IMR-90 (cell line): ENCODE results near the gene PRELID1. TPM values are rescaled to one million over a fixed set of nuclear protein-coding genes. Genes with fewer than 3 reads are reported as not detected.

Experiments used
- ATAC-seq: fragments of 200-7000 bp; cut with Tn5 transposase; 2 replicates; pipeline ENCODE4 v1.9.1; 2020; ENCODE audit warnings: low read depth, mild to moderate bottlenecking, moderate library complexity
- BruUV-seq: library from RNA; stranded (reverse); fragments of 400-500 nt; replicated peaks from 2 replicates; lab custom pipeline; 2021; lab: Mats Ljungman, UMichigan
- CTCF ChIA-PET: fragments of 300-600 bp; formaldehyde crosslinking; extraction: SDS; loops from one replicate; lab custom pipeline; 2021; ENCODE audit warnings: antibody characterized with exemption; lab: Yijun Ruan, JAX
- POLR2A ChIA-PET: fragments of 300-600 bp; sonication (Branson Sonifier 250); formaldehyde crosslinking; loops from one replicate; lab custom pipeline; 2022; ENCODE audit warnings: antibody characterized with exemption; ENCODE audit not compliant: unreplicated experiment; lab: Charles Lee
- DNase-seq: peaks from one replicate; pipeline ENCODE4 v3.0.0; 2013
- H2AFZ ChIP-seq: replicated peaks from 2 replicates; pipeline ENCODE3; 2013; ENCODE audit warnings: low read length, mild to moderate bottlenecking; ENCODE audit not compliant: poor library complexity
- H2AK5ac ChIP-seq: 2 replicates; pipeline ENCODE4 v1.6.1; 2013; ENCODE audit warnings: low read depth, low read length, inconsistent platforms
- H2AK9ac ChIP-seq: replicated peaks from 2 replicates; pipeline ENCODE3; 2013; ENCODE audit warnings: mild to moderate bottlenecking, low read depth, low read length, moderate library complexity; ENCODE audit not compliant: poor library complexity
- H2BK120ac ChIP-seq: 2 replicates; pipeline ENCODE4 v1.6.1; 2013; ENCODE audit warnings: low read depth, low read length, inconsistent platforms
- H2BK15ac ChIP-seq: 3 replicates; pipeline ENCODE4 v1.6.1; 2013; ENCODE audit warnings: low read depth, low read length, inconsistent platforms
- H2BK20ac ChIP-seq: 2 replicates; pipeline ENCODE4 v1.6.1; 2013; ENCODE audit warnings: low read depth, mild to moderate bottlenecking, inconsistent platforms, low read length, moderate library complexity
- H2BK5ac ChIP-seq: 2 replicates; pipeline ENCODE4 v1.6.1; 2013; ENCODE audit warnings: mild to moderate bottlenecking, low read depth, low read length, inconsistent platforms; ENCODE audit not compliant: poor library complexity, severe bottlenecking
- H3K14ac ChIP-seq: replicated peaks from 2 replicates; pipeline ENCODE4 v1.6.1; 2013; ENCODE audit warnings: low read depth, low read length, inconsistent platforms
- H3K18ac ChIP-seq: 2 replicates; pipeline ENCODE4 v1.6.1; 2013; ENCODE audit warnings: low read depth, low read length, control low read depth
- H3K23ac ChIP-seq: 2 replicates; pipeline ENCODE4 v1.6.1; 2013; ENCODE audit warnings: low read depth, low read length, inconsistent platforms
- H3K27ac ChIP-seq: 2 replicates; pipeline ENCODE4 v1.5.1; 2013; ENCODE audit warnings: mild to moderate bottlenecking, control low read depth, low read length; ENCODE audit not compliant: insufficient read depth
- H3K27me3 ChIP-seq: 2 replicates; pipeline ENCODE4 v1.6.1; 2013; ENCODE audit warnings: low read length; ENCODE audit not compliant: control insufficient read depth, insufficient read depth
- H3K36me3 ChIP-seq: 2 replicates; pipeline ENCODE4 v1.6.1; 2013; ENCODE audit warnings: low read length, mixed read lengths; ENCODE audit not compliant: control insufficient read depth, insufficient read depth
- H3K4ac ChIP-seq: 2 replicates; pipeline ENCODE4 v1.6.1; 2013; ENCODE audit warnings: low read depth, low read length, inconsistent platforms
- H3K4me1 ChIP-seq: 2 replicates; pipeline ENCODE4 v1.6.1; 2013; ENCODE audit warnings: low read length, mixed read lengths; ENCODE audit not compliant: control insufficient read depth, insufficient read depth
- H3K4me2 ChIP-seq: 2 replicates; pipeline ENCODE4 v1.6.1; 2013; ENCODE audit warnings: low read depth, mild to moderate bottlenecking, control low read depth, low read length, moderate library complexity
- H3K4me3 ChIP-seq: 2 replicates; pipeline ENCODE4 v1.5.1; 2013; ENCODE audit warnings: low read depth, mild to moderate bottlenecking, control low read depth, low read length, moderate library complexity; ENCODE audit not compliant: insufficient read depth
- H3K56ac ChIP-seq: 2 replicates; pipeline ENCODE4 v1.6.1; 2013; ENCODE audit warnings: low read length, inconsistent platforms; ENCODE audit not compliant: insufficient read depth; ENCODE audit errors: extremely low read depth
- H3K79me1 ChIP-seq, 2 experiments: 2 replicates each; pipeline ENCODE4 v1.6.1; 2013; ENCODE audit warnings: low read length in 2 of 2, inconsistent platforms in 1 of 2, low read depth in 1 of 2
- H3K9ac ChIP-seq: 2 replicates; pipeline ENCODE4 v1.6.1; 2013; ENCODE audit warnings: low read depth, low read length, control low read depth
- H3K9me1 ChIP-seq: 2 replicates; pipeline ENCODE4 v1.6.1; 2013; ENCODE audit warnings: low read length, inconsistent platforms; ENCODE audit not compliant: insufficient read depth
- H3K9me3 ChIP-seq: 2 replicates; pipeline ENCODE4 v1.6.1; 2013; ENCODE audit warnings: low read length; ENCODE audit not compliant: control insufficient read depth, insufficient read depth
- H4K20me1 ChIP-seq: 2 replicates; pipeline ENCODE4 v1.6.1; 2013; ENCODE audit warnings: low read length, inconsistent platforms; ENCODE audit not compliant: insufficient read depth
- H4K5ac ChIP-seq: 2 replicates; pipeline ENCODE4 v1.6.1; 2013; ENCODE audit warnings: mild to moderate bottlenecking, low read depth, low read length, control low read depth
- H4K8ac ChIP-seq, 2 experiments: 2 replicates each; pipeline ENCODE4 v1.6.1; 2013; ENCODE audit warnings: low read depth in 2 of 2, low read length in 2 of 2, control low read depth in 1 of 2, inconsistent platforms in 1 of 2
- H4K91ac ChIP-seq: 2 replicates; pipeline ENCODE4 v1.6.1; 2013; ENCODE audit warnings: low read depth, low read length, inconsistent platforms; ENCODE audit not compliant: insufficient read depth
- BHLHE40 ChIP-seq: fragments of 150-350 bp; IDR thresholded peaks from 2 replicates; pipeline ENCODE4 v1.6.1; 2016; ENCODE audit warnings: mild to moderate bottlenecking, low read depth, low read length
- CEBPB ChIP-seq: IDR thresholded peaks from 2 replicates; pipeline ENCODE4 v1.6.1; 2012; ENCODE audit warnings: low read depth, low read length, improper control_type of control experiment
- CHD1 ChIP-seq: IDR thresholded peaks from 2 replicates; pipeline ENCODE4 v1.6.1; 2012; ENCODE audit warnings: low read depth, low read length, improper control_type of control experiment
- FOS ChIP-seq: fragments of 150-350 bp; IDR thresholded peaks from 2 replicates; pipeline ENCODE4 v1.6.1; 2016; ENCODE audit warnings: low read depth, low read length
- MAFK ChIP-seq: IDR thresholded peaks from 2 replicates; pipeline ENCODE4 v1.6.1; 2012; ENCODE audit warnings: low read depth, low read length, improper control_type of control experiment
- MXI1 ChIP-seq: IDR thresholded peaks from 2 replicates; pipeline ENCODE4 v1.6.1; 2012; ENCODE audit warnings: low read depth, mild to moderate bottlenecking, low read length, moderate library complexity, borderline replicate concordance
- NFE2L2 ChIP-seq: fragments of 150-350 bp; IDR thresholded peaks from 2 replicates; pipeline ENCODE4 v1.6.1; 2016; ENCODE audit warnings: low read depth, mild to moderate bottlenecking, low read length
- POLR2A ChIP-seq: IDR thresholded peaks from 2 replicates; pipeline ENCODE4 v1.6.1; 2012; ENCODE audit warnings: mild to moderate bottlenecking, low read depth, low read length
- RAD21 ChIP-seq: IDR thresholded peaks from 2 replicates; pipeline ENCODE4 v1.6.1; 2012; ENCODE audit warnings: low read length, improper control_type of control experiment
- RCOR1 ChIP-seq: IDR thresholded peaks from 2 replicates; pipeline ENCODE4 v1.6.1; 2012; ENCODE audit warnings: mild to moderate bottlenecking, low read length, improper control_type of control experiment; ENCODE audit not compliant: insufficient replicate concordance
- RFX5 ChIP-seq: IDR thresholded peaks from 2 replicates; pipeline ENCODE4 v1.8.0; 2012; ENCODE audit warnings: low read depth, mild to moderate bottlenecking, low read length, moderate library complexity
- SMC3 ChIP-seq: fragments of 150-350 bp; IDR thresholded peaks from 2 replicates; pipeline ENCODE4 v1.6.1; 2016; ENCODE audit warnings: low read depth, mild to moderate bottlenecking, antibody characterized with exemption, low read length, moderate library complexity
- WGBS, 2 experiments: methylation state at CpG; one replicate each; pipeline versions ENCODE4 v1.1.5 to v1.1.7; 2013; ENCODE audit warnings: missing lambda C conversion rate in 2 of 2; ENCODE audit not compliant: insufficient read length in 1 of 2; ENCODE audit errors: extremely low coverage in 2 of 2; 5-methylcytosine and 5-hydroxymethylcytosine counted together
- dilution Hi-C: fragments of 300-500 bp; cut with HindIII; formaldehyde crosslinking; loops from one replicate; pipeline ENCODE4 v1.14.3; 2018; ENCODE audit warnings: low sequenced_read_pairs; ENCODE audit not compliant: unreplicated experiment
- in situ Hi-C: fragments of 300-500 bp; cut with MboI; formaldehyde crosslinking; loops from 3 replicates; pipeline ENCODE4 v1.14.3; 2019; ENCODE audit warnings: low sequenced_read_pairs, inconsistent platforms, mixed read lengths
- intact Hi-C: fragments of 100-400 bp; cut with micrococcal nuclease; formaldehyde crosslinking; loops from 2 replicates; pipeline ENCODE4 v1.10.0; 2022
- polyA plus RNA-seq, 3 experiments: library from polyadenylated mRNA; depleted of rRNA; stranded (reverse); fragments of >200 nt; gene quantifications; 2 replicates each; pipeline ENCODE4 v1.2.3, GENCODE V29; 2012; ENCODE audit warnings: low replicate concordance in 1 of 3
- total RNA-seq: library from RNA; depleted of rRNA; stranded (reverse); fragments of >200 nt; gene quantifications from 2 replicates; pipeline ENCODE4 v1.2.3, GENCODE V29; 2012
- TF ChIP-seq, protein P1 (sequence below): fragments of 150-350 bp; IDR thresholded peaks from 2 replicates; pipeline ENCODE4 v1.6.1; 2017; ENCODE audit warnings: mild to moderate bottlenecking, antibody characterized with exemption, low read length, low read depth
- TF ChIP-seq, protein P2 (sequence below): conservative IDR thresholded peaks from 2 replicates; pipeline ENCODE4 v1.5.1; 2012; ENCODE audit warnings: mild to moderate bottlenecking, low read depth, low read length, improper control_type of control experiment
- TF ChIP-seq, protein P3 (sequence below): fragments of 150-350 bp; IDR thresholded peaks from 2 replicates; pipeline ENCODE4 v1.6.1; 2016; ENCODE audit warnings: low read depth, mild to moderate bottlenecking, low read length, moderate library complexity, borderline replicate concordance

Gene PRELID1
- total and polyA plus RNA-seq, 2 of the 4 experiments (the other 2 are of a cell fraction): 116 to 239 TPM

DNA sequence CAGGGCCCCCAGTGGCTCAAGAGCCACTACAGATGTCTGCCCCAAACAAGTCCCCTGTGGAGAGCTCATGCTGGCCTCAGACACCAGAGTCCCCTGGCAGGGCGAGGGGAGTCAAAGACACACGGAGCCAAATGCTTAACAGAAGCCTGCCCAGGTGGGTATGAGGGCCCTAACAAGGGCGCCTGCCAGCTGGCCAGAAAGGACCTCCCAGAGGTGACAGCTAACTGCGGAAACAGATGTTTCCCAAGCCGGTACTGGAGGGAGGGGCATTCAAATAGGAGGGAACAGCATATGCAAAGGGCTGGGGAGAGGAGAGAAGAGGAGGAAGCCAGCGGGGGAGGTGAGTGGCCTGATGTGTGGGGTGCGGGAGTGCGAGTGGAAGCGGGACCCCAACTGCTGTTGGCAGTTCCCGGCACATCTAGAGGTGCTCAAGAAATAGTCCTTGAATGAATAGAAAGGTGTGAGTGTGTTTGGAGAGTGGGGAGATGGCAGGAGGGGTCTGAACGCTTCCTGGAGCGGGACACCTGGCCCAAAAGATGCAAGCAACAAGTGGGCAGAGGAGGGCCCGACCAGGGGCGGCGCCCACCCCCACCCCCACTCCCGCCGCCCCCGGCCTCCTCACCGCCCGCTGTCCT lies 7.3 kb downstream of the PRELID1 start:
- Histone ChIP-seq H3K14ac (no peak overlapping the region), H2AK9ac (peak overlapping the region; percentile 73), H3K4me2 (peak overlapping the region; percentile 48), H3K18ac (no peak overlapping the region), H3K27ac (no peak overlapping the region; the same call in 1 of the 2 replicates), H3K56ac (no peak overlapping the region), H4K8ac (no peak overlapping the region), H2AFZ (peak overlapping the region; percentile 58), H3K23ac (no peak overlapping the region), H4K20me1 (peaks cover 32% of the 10 kb centered on the region), H2AK5ac (no peak overlapping the region), H3K36me3 (peaks cover 15% of the 10 kb centered on the region), H3K9me3 (no peaks in the 10 kb centered on the region), H2BK5ac (no peak overlapping the region), H3K4me3 (peak overlapping the region; percentile 29; the same call in 1 of the 2 replicates), H2BK120ac (no peak overlapping the region), H3K4ac (no peak overlapping the region), H2BK15ac (no peak overlapping the region), H3K27me3 (no peaks in the 10 kb centered on the region), H3K4me1 (peaks cover 7% of the 10 kb centered on the region; the same call in 1 of the 2 replicates), H3K79me1 (peaks cover 9 to 57% of the 10 kb centered on the region in 2 experiments; a peak in 3 of 4 replicates), H3K9ac (peak overlapping the region; percentile 25; the same call in 1 of the 2 replicates), H4K5ac (no peak overlapping the region), H2BK20ac (no peak overlapping the region), H4K91ac (no peak overlapping the region), H3K9me1 (0 out of 2 replicates have a peak, but pooled peaks cover 2% of the 10 kb centered on the region)
- intact Hi-C loops (loop anchor here (2.0 kb wide), 2 partner anchors 146 to 190 kb away; no protein-coding TSS in a partner anchor), in situ Hi-C loops (loop anchor here (5.0 kb wide), 1 partner anchor 136 kb away; the partner anchor contains the start of gene PRR7), dilution Hi-C loops (no loop called here)
- WGBS, 2 experiments: 24% methylated on average over 9 of the region's 20 CpGs; no CpG with 5 or more reads in 1 of the 2 experiments
- ATAC-seq (no peak), DNase-seq (peak; percentile 18)
- ChIA-PET CTCF (interaction anchor here (0.5 to 1.5 kb wide), 4 partner anchors 13 to 239 kb away, joined by 3 to 8 read pairs (median 4); no protein-coding TSS in a partner anchor), POLR2A (no interaction called here)
- no TSS peak for BruUV-seq
- TF ChIP-seq BHLHE40: no peak
- TF ChIP-seq RAD21: no peak
- TF ChIP-seq RCOR1: no peak
- no peak for TF ChIP-seq FOS
- no peak for TF ChIP-seq POLR2A
- no peak for TF ChIP-seq SMC3
- TF ChIP-seq, protein P1, sequence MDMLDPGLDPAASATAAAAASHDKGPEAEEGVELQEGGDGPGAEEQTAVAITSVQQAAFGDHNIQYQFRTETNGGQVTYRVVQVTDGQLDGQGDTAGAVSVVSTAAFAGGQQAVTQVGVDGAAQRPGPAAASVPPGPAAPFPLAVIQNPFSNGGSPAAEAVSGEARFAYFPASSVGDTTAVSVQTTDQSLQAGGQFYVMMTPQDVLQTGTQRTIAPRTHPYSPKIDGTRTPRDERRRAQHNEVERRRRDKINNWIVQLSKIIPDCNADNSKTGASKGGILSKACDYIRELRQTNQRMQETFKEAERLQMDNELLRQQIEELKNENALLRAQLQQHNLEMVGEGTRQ: no peak
- TF ChIP-seq NFE2L2: no peak
- no peak for TF ChIP-seq CHD1
- TF ChIP-seq MXI1: no peak
- TF ChIP-seq MAFK: no peak
- TF ChIP-seq, protein P2, sequence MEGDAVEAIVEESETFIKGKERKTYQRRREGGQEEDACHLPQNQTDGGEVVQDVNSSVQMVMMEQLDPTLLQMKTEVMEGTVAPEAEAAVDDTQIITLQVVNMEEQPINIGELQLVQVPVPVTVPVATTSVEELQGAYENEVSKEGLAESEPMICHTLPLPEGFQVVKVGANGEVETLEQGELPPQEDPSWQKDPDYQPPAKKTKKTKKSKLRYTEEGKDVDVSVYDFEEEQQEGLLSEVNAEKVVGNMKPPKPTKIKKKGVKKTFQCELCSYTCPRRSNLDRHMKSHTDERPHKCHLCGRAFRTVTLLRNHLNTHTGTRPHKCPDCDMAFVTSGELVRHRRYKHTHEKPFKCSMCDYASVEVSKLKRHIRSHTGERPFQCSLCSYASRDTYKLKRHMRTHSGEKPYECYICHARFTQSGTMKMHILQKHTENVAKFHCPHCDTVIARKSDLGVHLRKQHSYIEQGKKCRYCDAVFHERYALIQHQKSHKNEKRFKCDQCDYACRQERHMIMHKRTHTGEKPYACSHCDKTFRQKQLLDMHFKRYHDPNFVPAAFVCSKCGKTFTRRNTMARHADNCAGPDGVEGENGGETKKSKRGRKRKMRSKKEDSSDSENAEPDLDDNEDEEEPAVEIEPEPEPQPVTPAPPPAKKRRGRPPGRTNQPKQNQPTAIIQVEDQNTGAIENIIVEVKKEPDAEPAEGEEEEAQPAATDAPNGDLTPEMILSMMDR: no peak
- TF ChIP-seq CEBPB: no peak
- no peak for TF ChIP-seq RFX5
- TF ChIP-seq, protein P3, sequence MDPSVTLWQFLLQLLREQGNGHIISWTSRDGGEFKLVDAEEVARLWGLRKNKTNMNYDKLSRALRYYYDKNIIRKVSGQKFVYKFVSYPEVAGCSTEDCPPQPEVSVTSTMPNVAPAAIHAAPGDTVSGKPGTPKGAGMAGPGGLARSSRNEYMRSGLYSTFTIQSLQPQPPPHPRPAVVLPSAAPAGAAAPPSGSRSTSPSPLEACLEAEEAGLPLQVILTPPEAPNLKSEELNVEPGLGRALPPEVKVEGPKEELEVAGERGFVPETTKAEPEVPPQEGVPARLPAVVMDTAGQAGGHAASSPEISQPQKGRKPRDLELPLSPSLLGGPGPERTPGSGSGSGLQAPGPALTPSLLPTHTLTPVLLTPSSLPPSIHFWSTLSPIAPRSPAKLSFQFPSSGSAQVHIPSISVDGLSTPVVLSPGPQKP: no peak
